OCI-LY7 (cell line): Measurements from ENCODE around the gene IFITM2. TPM values are rescaled to one million over a fixed set of nuclear protein-coding genes. Genes with fewer than 3 reads are reported as not detected.
A peak's percentile ranks its signal among the peaks of the same experiment; 100 is the strongest.

Source experiments
- BruUV-seq: library from RNA; stranded (reverse); fragments of 400-500 nt; replicated peaks from 2 replicates; lab custom pipeline; 2021; lab: Mats Ljungman, UMichigan
- CTCF ChIA-PET: fragments of 300-600 bp; sonication (Branson Sonifier 250); formaldehyde crosslinking; loops from one replicate; lab custom pipeline; 2022; ENCODE audit warnings: antibody characterized with exemption; ENCODE audit not compliant: unreplicated experiment; lab: Charles Lee
- POLR2A ChIA-PET: fragments of 300-600 bp; sonication (Branson Sonifier 250); formaldehyde crosslinking; loops from one replicate; lab custom pipeline; 2022; ENCODE audit warnings: antibody characterized with exemption; lab: Charles Lee
- DNase-seq: peaks from one replicate; pipeline ENCODE4 v3.0.0-alpha.2; 2015; ENCODE audit warnings: low spot score
- H2AFZ ChIP-seq: fragments of 200-600 bp; sonication (generic), shearing (Covaris generic); 2 replicates; pipeline ENCODE4 v1.6.1; 2014; ENCODE audit warnings: mild to moderate bottlenecking, antibody characterized with exemption, low read length, moderate library complexity
- H3K27ac ChIP-seq: fragments of 200-600 bp; sonication (generic); 2 replicates; pipeline ENCODE4 v1.5.1; 2014; ENCODE audit warnings: mixed run types, low read depth, mild to moderate bottlenecking, moderate library complexity, low read length, inconsistent platforms; ENCODE audit not compliant: poor library complexity, severe bottlenecking
- H3K36me3 ChIP-seq: fragments of 200-600 bp; sonication (generic); 2 replicates; pipeline ENCODE4 v1.6.1; 2014; ENCODE audit warnings: mild to moderate bottlenecking, antibody characterized with exemption, low read length, moderate library complexity, mixed read lengths; ENCODE audit not compliant: insufficient read depth
- H3K4me1 ChIP-seq: fragments of 200-600 bp; sonication (generic); 2 replicates; pipeline ENCODE4 v1.5.1; 2014; ENCODE audit warnings: mild to moderate bottlenecking, low read length; ENCODE audit not compliant: insufficient read depth, poor library complexity, severe bottlenecking
- H3K4me2 ChIP-seq: fragments of 200-600 bp; sonication (generic); 2 replicates; pipeline ENCODE4 v1.6.1; 2014; ENCODE audit warnings: mild to moderate bottlenecking, low read length
- H3K4me3 ChIP-seq: fragments of 200-600 bp; sonication (generic); 2 replicates; pipeline ENCODE4 v1.5.1; 2014; ENCODE audit warnings: mild to moderate bottlenecking, low read depth, low read length; ENCODE audit not compliant: poor library complexity, severe bottlenecking
- H3K79me2 ChIP-seq: fragments of 200-600 bp; sonication (generic); 2 replicates; pipeline ENCODE4 v1.6.1; 2016; ENCODE audit warnings: low read depth, mild to moderate bottlenecking, low read length, moderate library complexity, mixed read lengths; ENCODE audit not compliant: insufficient read depth
- H3K9me2 ChIP-seq: fragments of 200-600 bp; sonication (generic); 2 replicates; pipeline ENCODE4 v1.6.1; 2016; ENCODE audit warnings: mild to moderate bottlenecking, low read length, mixed read lengths; ENCODE audit not compliant: insufficient read depth
- H3K9me3 ChIP-seq: fragments of 200-600 bp; sonication (generic); 2 replicates; pipeline ENCODE4 v1.6.1; 2014; ENCODE audit warnings: mild to moderate bottlenecking, mixed run types, low read length, mixed read lengths
- H4K20me1 ChIP-seq: fragments of 200-600 bp; sonication (generic); 2 replicates; pipeline ENCODE4 v1.6.1; 2014; ENCODE audit warnings: mild to moderate bottlenecking, antibody characterized with exemption, low read length, moderate library complexity, mixed read lengths; ENCODE audit not compliant: insufficient read depth
- EZH2phosphoT487 ChIP-seq: fragments of 200-600 bp; sonication (generic); IDR thresholded peaks from 2 replicates; pipeline ENCODE4 v1.6.1; 2018; ENCODE audit warnings: low read depth, borderline replicate concordance, mild to moderate bottlenecking, mixed run types, antibody characterized with exemption, low read length, moderate library complexity, mixed read lengths
- intact Hi-C: fragments of 100-400 bp; cut with micrococcal nuclease; formaldehyde crosslinking; loops from one replicate; pipeline ENCODE4 v1.10.0; 2022; ENCODE audit not compliant: unreplicated experiment
- total RNA-seq, 2 experiments: library from RNA; depleted of rRNA in 1 of 2; stranded (reverse); fragments of >200 nt in 1 of 2; shearing (Covaris generic) in 1 of 2; gene quantifications; 2 replicates each; pipeline ENCODE4 v1.2.3, GENCODE V29; 2014 to 2022
- TF ChIP-seq, protein P1 (sequence below): fragments of 200-600 bp; sonication (generic); conservative IDR thresholded peaks from 2 replicates; pipeline ENCODE4 v1.5.1; 2014; ENCODE audit warnings: mild to moderate bottlenecking, antibody characterized with exemption, low read length, moderate library complexity, mixed read lengths

IFITM2 gene
- total RNA-seq, 2 experiments from 2014 or later, result 22.1 to 117 TPM

DNA sequence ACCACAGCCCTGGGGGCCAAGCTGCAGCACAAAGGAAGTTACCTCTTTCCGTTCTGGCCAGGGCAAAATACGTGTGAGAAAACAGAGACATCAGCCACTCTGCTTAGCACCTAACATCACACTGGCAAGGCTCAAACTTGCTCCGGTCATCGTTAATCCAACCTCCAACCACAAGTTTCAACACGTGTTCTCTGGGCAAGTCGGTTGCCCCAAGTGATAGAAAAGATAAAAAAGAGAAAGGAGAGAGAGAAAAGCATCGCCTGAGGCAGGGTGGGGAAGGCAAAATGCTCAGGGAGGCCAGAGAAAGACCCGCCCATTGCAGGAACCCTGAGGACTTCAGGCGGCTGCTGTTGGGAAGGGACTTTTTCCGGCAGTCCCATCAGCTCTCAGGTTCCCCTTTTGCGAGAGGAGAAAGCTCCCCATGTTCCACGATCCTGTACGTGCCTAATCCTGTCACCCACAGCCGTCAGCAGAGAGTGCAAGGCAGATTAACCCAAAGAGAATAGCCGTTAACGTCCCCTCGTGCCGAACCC is 43.2 kb downstream of the IFITM2 start:
- Histone ChIP-seq H3K4me1 (peaks cover 72% of the 10 kb centered on the region), H3K4me2 (peak overlapping the region; percentile 55), H4K20me1 (no peaks in the 10 kb centered on the region), H2AFZ (peak overlapping the region; percentile 77), H3K36me3 (no peaks in the 10 kb centered on the region), H3K79me2 (no peaks in the 10 kb centered on the region), H3K4me3 (no peak overlapping the region), H3K27ac (peak overlapping the region; percentile 52), H3K9me3 (no peaks in the 10 kb centered on the region), H3K9me2 (no peaks in the 10 kb centered on the region)
- peak; percentile 54 for DNase-seq
- ChIA-PET POLR2A (interaction anchor here (0.9 to 1.4 kb wide), 2 partner anchors 11 to 22 kb away, joined by 3 to 6 read pairs; no protein-coding TSS in a partner anchor), CTCF (no interaction called here)
- BruUV-seq, result no TSS peak
- intact Hi-C loops, result loop anchor here (1.0 kb wide), 1 partner anchor 22 kb away; no protein-coding TSS in a partner anchor
- TF ChIP-seq EZH2phosphoT487, result no peak
- TF ChIP-seq, protein P1, sequence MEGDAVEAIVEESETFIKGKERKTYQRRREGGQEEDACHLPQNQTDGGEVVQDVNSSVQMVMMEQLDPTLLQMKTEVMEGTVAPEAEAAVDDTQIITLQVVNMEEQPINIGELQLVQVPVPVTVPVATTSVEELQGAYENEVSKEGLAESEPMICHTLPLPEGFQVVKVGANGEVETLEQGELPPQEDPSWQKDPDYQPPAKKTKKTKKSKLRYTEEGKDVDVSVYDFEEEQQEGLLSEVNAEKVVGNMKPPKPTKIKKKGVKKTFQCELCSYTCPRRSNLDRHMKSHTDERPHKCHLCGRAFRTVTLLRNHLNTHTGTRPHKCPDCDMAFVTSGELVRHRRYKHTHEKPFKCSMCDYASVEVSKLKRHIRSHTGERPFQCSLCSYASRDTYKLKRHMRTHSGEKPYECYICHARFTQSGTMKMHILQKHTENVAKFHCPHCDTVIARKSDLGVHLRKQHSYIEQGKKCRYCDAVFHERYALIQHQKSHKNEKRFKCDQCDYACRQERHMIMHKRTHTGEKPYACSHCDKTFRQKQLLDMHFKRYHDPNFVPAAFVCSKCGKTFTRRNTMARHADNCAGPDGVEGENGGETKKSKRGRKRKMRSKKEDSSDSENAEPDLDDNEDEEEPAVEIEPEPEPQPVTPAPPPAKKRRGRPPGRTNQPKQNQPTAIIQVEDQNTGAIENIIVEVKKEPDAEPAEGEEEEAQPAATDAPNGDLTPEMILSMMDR, result no peak

DNA sequence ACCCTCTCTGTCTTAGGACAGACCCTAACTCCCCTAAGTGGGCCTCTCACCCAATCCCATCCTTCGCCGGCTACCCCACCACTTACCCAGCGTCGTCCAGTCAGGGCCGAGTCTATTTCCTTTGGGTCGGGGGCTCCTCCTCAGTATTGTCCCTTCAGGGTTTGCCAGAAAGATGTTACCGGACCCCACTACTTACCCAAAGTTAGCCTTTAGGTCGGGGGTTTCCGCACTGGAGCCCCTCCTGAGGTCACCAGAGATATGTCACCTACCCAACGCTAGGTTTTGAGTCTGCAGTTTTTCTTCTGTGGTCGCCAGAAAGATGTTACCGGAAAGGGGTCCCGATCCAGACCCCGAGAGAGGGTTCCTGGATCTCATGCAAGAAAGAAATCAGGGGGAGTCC is 43.8 kb downstream of the IFITM2 start:
- H3K4me1 ChIP-seq, result peaks cover 77% of the 10 kb centered on the region
- CTCF ChIA-PET, result no interaction called here
- no peak overlapping the region for H3K27ac ChIP-seq

More for the DNA sequence above, 43.8 kb downstream of the IFITM2 start:
- no peaks in the 10 kb centered on the region for H3K79me2 ChIP-seq
- DNase-seq, result no peak
- no TSS peak for BruUV-seq
- H2AFZ ChIP-seq, result peak overlapping the region; percentile 77; the same call in 1 of the 2 replicates
- no peaks in the 10 kb centered on the region for H3K9me2 ChIP-seq
- POLR2A ChIA-PET, result interaction anchor here (0.9 to 1.4 kb wide), 2 partner anchors 11 to 22 kb away, joined by 3 to 6 read pairs; no protein-coding TSS in a partner anchor
- no peaks in the 10 kb centered on the region for H3K36me3 ChIP-seq
- no peaks in the 10 kb centered on the region for H3K9me3 ChIP-seq
- TF ChIP-seq EZH2phosphoT487, result no peak
- TF ChIP-seq, protein P1, result no peak
- peak overlapping the region; percentile 55; the same call in 1 of the 2 replicates for H3K4me2 ChIP-seq
- H3K4me3 ChIP-seq, result no peak overlapping the region
- intact Hi-C loops, result loop anchor here (1.0 kb wide), 1 partner anchor 23 kb away; no protein-coding TSS in a partner anchor
- H4K20me1 ChIP-seq, result no peaks in the 10 kb centered on the region
